Loucy (cell line): ENCODE results near the gene XRCC5.

Source experiments
- H2AFZ ChIP-seq: fragments of 200-600 bp; sonication (generic); 2 replicates; pipeline ENCODE4 v1.6.0; 2016; ENCODE audit warnings: antibody characterized with exemption, mild to moderate bottlenecking, low read length, moderate library complexity
- H3F3A ChIP-seq: fragments of 200-600 bp; 2 replicates; pipeline ENCODE4 v1.6.0; 2016; ENCODE audit warnings: antibody characterized with exemption, low read depth, mild to moderate bottlenecking
- H3K27me3 ChIP-seq: fragments of 200-600 bp; sonication (generic); 2 replicates; pipeline ENCODE4 v1.6.1; 2014; ENCODE audit warnings: low read length, mild to moderate bottlenecking; ENCODE audit not compliant: insufficient read depth, poor library complexity, severe bottlenecking
- H3K36me3 ChIP-seq: fragments of 200-600 bp; sonication (generic); 2 replicates; pipeline ENCODE4 v1.6.1; 2016; ENCODE audit warnings: low read length; ENCODE audit not compliant: insufficient read depth
- H3K4me1 ChIP-seq: fragments of 200-600 bp; sonication (generic); 2 replicates; pipeline ENCODE4 v1.5.1; 2014; ENCODE audit warnings: low read length, mild to moderate bottlenecking; ENCODE audit not compliant: insufficient read depth, poor library complexity, severe bottlenecking
- H3K4me2 ChIP-seq: fragments of 200-600 bp; sonication (generic); 2 replicates; pipeline ENCODE4 v1.6.0; 2014; ENCODE audit warnings: antibody characterized with exemption, low read length, low read depth, mild to moderate bottlenecking; ENCODE audit not compliant: poor library complexity, severe bottlenecking
- H3K4me3 ChIP-seq: fragments of 200-600 bp; sonication (generic); 2 replicates; pipeline ENCODE4 v1.5.1; 2014; ENCODE audit warnings: low read length, mild to moderate bottlenecking, mixed read lengths; ENCODE audit not compliant: poor library complexity, severe bottlenecking
- H3K79me2 ChIP-seq: fragments of 200-600 bp; sonication (generic); 2 replicates; pipeline ENCODE4 v1.6.1; 2014; ENCODE audit warnings: low read length; ENCODE audit not compliant: insufficient read depth
- H3K9ac ChIP-seq: fragments of 200-600 bp; sonication (generic); 2 replicates; pipeline ENCODE4 v1.6.0; 2014; ENCODE audit warnings: mild to moderate bottlenecking, low read depth, low read length, moderate library complexity; ENCODE audit not compliant: poor library complexity, severe bottlenecking
- H3K9me2 ChIP-seq: fragments of 200-600 bp; sonication (generic); replicated peaks from 2 replicates; pipeline ENCODE4 v1.6.1; 2016; ENCODE audit warnings: low read depth, low read length, mixed read lengths
- H3K9me3 ChIP-seq: fragments of 200-600 bp; sonication (generic); 2 replicates; pipeline ENCODE4 v1.6.1; 2014; ENCODE audit warnings: mild to moderate bottlenecking, antibody characterized with exemption, low read length, low read depth; ENCODE audit not compliant: insufficient read depth
- H4K20me1 ChIP-seq: fragments of 200-600 bp; sonication (generic); 2 replicates; pipeline ENCODE4 v1.6.0; 2014; ENCODE audit warnings: antibody characterized with exemption, low read length, mild to moderate bottlenecking; ENCODE audit not compliant: insufficient read depth, poor library complexity, severe bottlenecking
- EZH2phosphoT487 ChIP-seq: fragments of 200-600 bp; IDR thresholded peaks from 2 replicates; pipeline ENCODE4 v1.6.1; 2018; ENCODE audit warnings: antibody characterized with exemption, mild to moderate bottlenecking, moderate library complexity, borderline replicate concordance
- TF ChIP-seq, protein P1 (sequence below): fragments of 200-600 bp; sonication (generic); conservative IDR thresholded peaks from 2 replicates; pipeline ENCODE4 v1.5.1; 2014; ENCODE audit warnings: mild to moderate bottlenecking, antibody characterized with exemption, low read length

Gene XRCC5

DNA sequence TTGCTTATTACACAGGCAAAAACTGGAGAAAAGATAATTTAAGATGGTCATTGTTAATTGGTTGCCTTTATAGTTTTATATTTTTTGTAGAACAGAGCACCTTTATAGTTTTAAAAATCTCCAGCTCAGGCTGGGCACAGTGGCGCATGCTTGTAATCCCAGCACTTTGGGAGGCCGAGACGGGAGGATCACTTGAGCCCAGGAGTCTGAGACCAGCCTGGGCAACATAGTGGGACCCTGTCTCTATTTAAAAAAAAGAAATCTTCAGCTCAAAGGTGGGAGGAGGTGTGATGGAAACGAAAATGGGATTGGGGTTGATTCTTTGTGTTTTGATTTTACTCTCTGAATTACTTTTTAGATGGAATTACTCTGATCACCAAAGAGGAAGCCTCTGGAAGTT, 85.4 kb downstream of the XRCC5 start:
- Histone ChIP-seq H3K9ac (no peak overlapping the region), H3K9me3 (no peaks in the 10 kb centered on the region), H3K9me2 (no peaks in the 10 kb centered on the region), H4K20me1 (peaks cover 3% of the 10 kb centered on the region), H3K79me2 (peaks cover 41% of the 10 kb centered on the region), H3K4me2 (no peak overlapping the region), H3K4me1 (peaks cover 3% of the 10 kb centered on the region), H3K36me3 (peaks cover 98% of the 10 kb centered on the region), H3K27me3 (no peaks in the 10 kb centered on the region), H3F3A (no peaks in the 10 kb centered on the region), H2AFZ (no peak overlapping the region), H3K4me3 (no peak overlapping the region)
- TF ChIP-seq, protein P1, sequence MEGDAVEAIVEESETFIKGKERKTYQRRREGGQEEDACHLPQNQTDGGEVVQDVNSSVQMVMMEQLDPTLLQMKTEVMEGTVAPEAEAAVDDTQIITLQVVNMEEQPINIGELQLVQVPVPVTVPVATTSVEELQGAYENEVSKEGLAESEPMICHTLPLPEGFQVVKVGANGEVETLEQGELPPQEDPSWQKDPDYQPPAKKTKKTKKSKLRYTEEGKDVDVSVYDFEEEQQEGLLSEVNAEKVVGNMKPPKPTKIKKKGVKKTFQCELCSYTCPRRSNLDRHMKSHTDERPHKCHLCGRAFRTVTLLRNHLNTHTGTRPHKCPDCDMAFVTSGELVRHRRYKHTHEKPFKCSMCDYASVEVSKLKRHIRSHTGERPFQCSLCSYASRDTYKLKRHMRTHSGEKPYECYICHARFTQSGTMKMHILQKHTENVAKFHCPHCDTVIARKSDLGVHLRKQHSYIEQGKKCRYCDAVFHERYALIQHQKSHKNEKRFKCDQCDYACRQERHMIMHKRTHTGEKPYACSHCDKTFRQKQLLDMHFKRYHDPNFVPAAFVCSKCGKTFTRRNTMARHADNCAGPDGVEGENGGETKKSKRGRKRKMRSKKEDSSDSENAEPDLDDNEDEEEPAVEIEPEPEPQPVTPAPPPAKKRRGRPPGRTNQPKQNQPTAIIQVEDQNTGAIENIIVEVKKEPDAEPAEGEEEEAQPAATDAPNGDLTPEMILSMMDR, result no peak

DNA sequence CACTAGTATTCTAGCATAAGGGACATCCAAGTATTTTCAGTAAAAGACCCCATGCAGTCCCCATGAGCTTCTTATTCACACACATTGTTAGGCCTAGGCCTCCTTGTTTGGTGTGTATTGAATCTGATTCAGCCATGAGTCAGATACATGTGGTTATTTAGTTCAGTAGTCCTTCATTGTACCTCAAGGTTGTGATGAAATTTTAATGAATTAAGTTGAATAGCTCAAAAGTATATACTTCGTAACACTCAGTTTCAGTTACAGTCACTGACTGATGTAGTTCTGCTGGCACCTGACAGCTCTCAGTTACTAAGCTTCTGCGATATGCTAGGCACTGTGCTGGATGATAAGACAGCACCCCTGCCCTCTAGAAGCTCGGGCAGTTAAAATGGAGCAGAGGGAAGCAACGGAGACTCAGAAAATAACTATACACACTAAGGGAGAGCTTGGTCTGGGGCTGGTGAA, 86.4 kb downstream of the XRCC5 start:
- Histone ChIP-seq H3K9me2 (no peaks in the 10 kb centered on the region), H3K79me2 (peaks cover 40% of the 10 kb centered on the region), H3K9me3 (no peaks in the 10 kb centered on the region), H2AFZ (no peak overlapping the region), H3K36me3 (peaks cover 98% of the 10 kb centered on the region), H3K4me2 (no peak overlapping the region), H3K4me3 (no peak overlapping the region), H3K9ac (no peak overlapping the region), H3K27me3 (no peaks in the 10 kb centered on the region), H3F3A (no peaks in the 10 kb centered on the region), H4K20me1 (no peaks in the 10 kb centered on the region), H3K4me1 (peaks cover 3% of the 10 kb centered on the region)
- TF ChIP-seq, protein P1, result no peak
- no peak for TF ChIP-seq EZH2phosphoT487

DNA sequence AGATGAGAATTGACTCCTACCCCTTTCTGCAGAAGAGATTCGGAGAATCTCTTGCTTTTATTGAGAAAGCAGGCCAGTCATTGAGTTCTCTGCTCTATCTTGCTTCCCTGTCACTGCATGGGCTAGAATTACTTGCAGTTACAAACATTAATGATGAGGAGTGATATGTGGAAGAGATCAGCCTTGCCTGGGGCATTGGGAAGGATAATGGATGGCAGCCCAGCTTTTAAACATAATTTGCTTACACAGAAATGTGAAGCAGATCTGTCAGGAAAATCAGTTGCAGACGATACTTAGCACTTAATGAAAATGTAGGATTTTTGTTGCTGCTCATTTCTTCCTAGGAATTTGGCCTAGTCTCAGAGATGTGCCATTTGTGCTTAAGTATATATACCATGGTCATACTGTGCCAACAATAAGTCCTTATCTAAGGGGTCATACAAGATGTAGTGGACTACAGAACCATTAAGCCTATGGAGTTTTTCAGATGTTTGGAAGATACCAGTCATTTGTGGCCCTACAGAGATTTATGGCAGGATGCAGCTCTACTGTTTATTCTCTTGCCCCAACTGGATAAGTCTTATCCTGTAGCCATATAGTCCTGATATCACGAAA, 92.7 kb downstream of the XRCC5 start:
- H3K36me3 ChIP-seq, result peaks cover 99% of the 10 kb centered on the region
- H3K4me2 ChIP-seq, result no peak overlapping the region
- TF ChIP-seq EZH2phosphoT487, result no peak
- TF ChIP-seq, protein P1, result no peak
- H3K9ac ChIP-seq, result no peak overlapping the region
- H3K79me2 ChIP-seq, result peaks cover 40% of the 10 kb centered on the region
- H4K20me1 ChIP-seq, result no peaks in the 10 kb centered on the region
- H3K27me3 ChIP-seq, result no peaks in the 10 kb centered on the region
- no peak overlapping the region for H3K4me3 ChIP-seq
- H3K9me3 ChIP-seq, result no peaks in the 10 kb centered on the region
- no peaks in the 10 kb centered on the region for H3K9me2 ChIP-seq
- H3F3A ChIP-seq, result no peaks in the 10 kb centered on the region
- H2AFZ ChIP-seq, result no peak overlapping the region
- no peaks in the 10 kb centered on the region for H3K4me1 ChIP-seq
